Heart right ventricle (tissue), 16 donors: ENCODE measurements around the gene EXD3. TPM values are rescaled to one million over a fixed set of nuclear protein-coding genes. Genes with fewer than 3 reads are reported as not detected.

Experiments
- ATAC-seq, 8 donors: fragments of 200-7000 bp; cut with Tn5 transposase; one replicate each; pipeline ENCODE4 v1.9.1; 2020; ENCODE audit warnings: mild to moderate bottlenecking in 8 of 8, moderate library complexity in 8 of 8, moderate number of reproducible peaks in 1 of 8
- DNase-seq, 2 donors: peaks; one replicate each; pipeline ENCODE4 v3.0.0-alpha.2; 2020
- H3K27ac ChIP-seq, 10 donors: fragments of 200-600 bp; sonication (generic) in 2 of 10; one replicate each; pipeline versions ENCODE4 v1.5.0 to v1.8.0; 2020 to 2022; ENCODE audit warnings: mild to moderate bottlenecking in 3 of 10
- H3K27me3 ChIP-seq, 7 donors: fragments of 200-600 bp; one replicate each; pipeline ENCODE4 v1.8.0; 2021 to 2022; ENCODE audit warnings: mild to moderate bottlenecking in 2 of 7
- H3K36me3 ChIP-seq, 9 donors: fragments of 200-600 bp; sonication (generic) in 1 of 9; one replicate each; pipeline versions ENCODE4 v1.5.0 to v1.8.0; 2020 to 2022; ENCODE audit warnings: mild to moderate bottlenecking in 2 of 9
- H3K4me1 ChIP-seq, 9 donors: fragments of 200-600 bp; sonication (generic) in 1 of 9; one replicate each; pipeline versions ENCODE4 v1.5.0 to v1.8.0; 2020 to 2022; ENCODE audit warnings: mild to moderate bottlenecking in 4 of 9
- H3K4me3 ChIP-seq, 10 donors: fragments of 200-600 bp; sonication (generic) in 2 of 10; one replicate each; pipeline versions ENCODE4 v1.5.0 to v1.8.0; 2020 to 2022; ENCODE audit warnings: mild to moderate bottlenecking in 7 of 10, moderate library complexity in 2 of 10
- H3K9me3 ChIP-seq, 11 donors: fragments of 200-600 bp in 10 of 11; sonication (generic) in 2 of 11; one replicate each; pipeline versions ENCODE4 v1.5.0 to v1.8.0; 2013 to 2022; ENCODE audit warnings: mild to moderate bottlenecking in 2 of 11, control low read depth in 1 of 11, moderate library complexity in 1 of 11
- WGBS, 2 donors: extraction: QIAGEN DNeasy Blood & Tissue Kit; methylation state at CpG; one replicate each; pipeline ENCODE4 v1.1.7; 2013; ENCODE audit warnings: inconsistent platforms in 1 of 2; 5-methylcytosine and 5-hydroxymethylcytosine counted together
- intact Hi-C, 10 donors: fragments of 100-400 bp; cut with DNase I; formaldehyde crosslinking; loops; one replicate each; pipeline versions ENCODE4 v1.11.1 to v1.14.2; 2022
- polyA plus RNA-seq, 2 donors: library from polyadenylated mRNA; stranded (reverse); fragments of 200-250 nt; gene quantifications; one replicate each; pipeline ENCODE4 v1.2.3, GENCODE V29; 2013
- total RNA-seq, 10 donors: library from RNA; stranded (reverse); fragmentation: NEBNext Ultra II Directional in 3 of 10; extraction: Animal tissue kit (Norgen Biotek cat#: 25700) in 3 of 10; gene quantifications; one replicate each; pipeline versions ENCODE4 v1.2.1 to v1.2.4, GENCODE V29; 2021 to 2023
- TF ChIP-seq, protein P1 (sequence below), 9 donors: fragments of 200-600 bp; sonication (generic) in 2 of 9; IDR thresholded peaks; one replicate each; pipeline versions ENCODE4 v1.5.0 to v1.8.0; 2021 to 2022; ENCODE audit warnings: antibody characterized with exemption in 9 of 9, mild to moderate bottlenecking in 5 of 9, moderate library complexity in 1 of 9
- donor health status: Arrhythmogenic right ventricular cardiomyopathy.
- donor health status: ischemic (EF 13 %, LVEDD 7.1; RV severe dilation, severe dysfunction).
- donor health status: healthy with polysubstance abuse.
- donor health status: DM: no; HTN: yes; CAD: no.
- donor health status: DM: no; HTN: no; CAD: no.
- donor health status: ischemic (EF 25% LVEDD 6.9; RV normal size, moderate dysfunction).
- donor health status: ischemic (EF 25% LVEDD 5.7; RV mildly dilated, moderate dysfunction).
- donor health status: healthy.
- donor health status: DM: yes; HTN: yes; CAD: no.
- donor health status: Ischemic cardiomyopathy.
- donor health status: ischemic (EF 35%, LVEDD 5.7; RV mildly dilated, moderate dysfunction).
- donor health status: nonischemic (EF 11% LVEDD 7.7; RV severe dilation, severe dysfunction).
- donor health status: DM: yes; HTN: yes; CAD: no.
- donor health status: PGD.
- donor health status: ischemic (EF 29% LVEDD 5.4; RV normal size, mild dysfunction).
- donor health status: nonischemic (EF 23%, LVEDD 6.1; RV moderate dilation, normal function).

EXD3 gene
- total and polyA plus RNA-seq, 12 donors, result 5.8 to 33.0 (median 9.2) TPM

DNA sequence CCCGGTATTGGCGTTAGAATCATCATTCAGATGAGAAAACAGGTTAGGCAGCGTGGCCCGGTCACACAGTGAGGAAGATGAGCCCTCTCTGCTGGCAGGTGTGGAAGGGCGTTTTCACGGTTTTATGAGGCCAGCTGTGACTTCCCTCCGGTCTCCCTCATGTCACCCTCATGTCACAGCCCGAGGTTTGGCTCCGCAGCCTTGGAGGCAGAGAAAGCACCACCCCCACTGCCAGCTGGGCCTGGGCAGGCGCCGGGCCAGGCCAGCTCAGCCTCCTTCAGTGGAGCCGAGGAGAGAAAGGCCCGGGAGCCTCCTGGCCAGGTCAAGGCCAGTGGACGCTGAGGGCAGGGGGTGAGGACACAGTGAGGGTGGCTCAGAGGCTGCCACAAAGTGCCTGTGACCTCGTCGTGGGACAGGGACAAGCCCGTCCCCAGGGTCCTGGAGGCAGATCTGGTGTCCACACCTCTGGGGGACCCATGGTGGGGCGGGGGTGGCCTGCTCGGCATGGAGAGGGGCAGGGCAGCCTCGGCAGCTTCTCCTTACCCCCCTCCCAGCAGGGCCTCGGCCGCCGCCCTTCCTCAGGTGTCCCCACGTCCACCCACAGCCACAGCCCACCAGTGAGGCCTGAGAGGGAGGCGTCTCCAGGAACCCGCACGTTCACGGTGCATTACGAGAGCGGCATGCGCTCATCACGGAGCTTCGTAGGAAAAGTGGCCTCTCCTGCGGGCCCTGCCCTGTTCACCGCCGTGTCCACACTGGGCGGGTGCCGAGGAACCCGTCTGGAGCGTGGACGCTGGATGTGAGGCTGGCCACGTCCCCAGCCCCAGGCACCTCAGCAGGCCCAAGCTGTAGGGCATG, 32.2 kb downstream of the EXD3 start:
- intact Hi-C loops, result loop anchor here in 1 of 10 donors (10.0 kb wide), 1 partner anchor 46 kb away; no protein-coding TSS in a partner anchor
- TF ChIP-seq, protein P1, sequence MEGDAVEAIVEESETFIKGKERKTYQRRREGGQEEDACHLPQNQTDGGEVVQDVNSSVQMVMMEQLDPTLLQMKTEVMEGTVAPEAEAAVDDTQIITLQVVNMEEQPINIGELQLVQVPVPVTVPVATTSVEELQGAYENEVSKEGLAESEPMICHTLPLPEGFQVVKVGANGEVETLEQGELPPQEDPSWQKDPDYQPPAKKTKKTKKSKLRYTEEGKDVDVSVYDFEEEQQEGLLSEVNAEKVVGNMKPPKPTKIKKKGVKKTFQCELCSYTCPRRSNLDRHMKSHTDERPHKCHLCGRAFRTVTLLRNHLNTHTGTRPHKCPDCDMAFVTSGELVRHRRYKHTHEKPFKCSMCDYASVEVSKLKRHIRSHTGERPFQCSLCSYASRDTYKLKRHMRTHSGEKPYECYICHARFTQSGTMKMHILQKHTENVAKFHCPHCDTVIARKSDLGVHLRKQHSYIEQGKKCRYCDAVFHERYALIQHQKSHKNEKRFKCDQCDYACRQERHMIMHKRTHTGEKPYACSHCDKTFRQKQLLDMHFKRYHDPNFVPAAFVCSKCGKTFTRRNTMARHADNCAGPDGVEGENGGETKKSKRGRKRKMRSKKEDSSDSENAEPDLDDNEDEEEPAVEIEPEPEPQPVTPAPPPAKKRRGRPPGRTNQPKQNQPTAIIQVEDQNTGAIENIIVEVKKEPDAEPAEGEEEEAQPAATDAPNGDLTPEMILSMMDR (IDR thresholded peaks at IDR 0.05), result no peak
- H3K27me3 ChIP-seq, result no peaks in the 10 kb centered on the region
- ATAC-seq (peak in 6 of 8 donors; percentile 7 to 29 (median 14)), DNase-seq (no peak)
- H3K36me3 ChIP-seq, result peaks cover 0 to 15% (median 0%) of the 10 kb centered on the region in 9 donors
- H3K27ac ChIP-seq, result peak overlapping the region; percentile 58 to 92 (median 80)
- WGBS, 2 donors, result 73 to 74% methylated on average over 42 of the region's 42 CpGs
- H3K4me1 ChIP-seq, result peaks cover 0 to 45% (median 23%) of the 10 kb centered on the region in 9 donors
- no peaks in the 10 kb centered on the region for H3K9me3 ChIP-seq
- H3K4me3 ChIP-seq, result peak overlapping the region in 4 of 10 donors; percentile 7 to 23 (median 10)

DNA sequence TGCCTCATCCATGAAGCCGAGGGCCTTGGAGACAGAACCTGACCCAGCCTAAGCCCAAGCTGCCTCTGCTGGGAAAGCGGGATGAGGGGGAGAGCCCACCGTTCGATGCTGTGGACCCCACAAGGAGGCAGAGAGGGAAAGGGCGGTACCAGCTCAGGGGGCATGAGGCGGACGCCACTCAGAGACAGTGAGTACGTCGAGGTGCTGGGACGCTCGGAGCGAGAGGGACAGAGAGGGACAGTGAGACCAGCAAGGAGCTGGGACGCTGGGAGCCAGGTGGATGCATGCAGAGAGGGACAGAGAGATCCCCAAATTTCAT, 33.6 kb downstream of the EXD3 start:
- WGBS, 2 donors, result 95 to 96% methylated on average over 13 of the region's 13 CpGs
- H3K27me3 ChIP-seq, result no peaks in the 10 kb centered on the region
- peaks cover 0 to 8% (median 0%) of the 10 kb centered on the region in 9 donors for H3K36me3 ChIP-seq
- no peaks in the 10 kb centered on the region for H3K9me3 ChIP-seq
- peak overlapping the region in 1 of 10 donors; percentile 93 for H3K27ac ChIP-seq
- DNase-seq (no peak), ATAC-seq (no peak)
- H3K4me3 ChIP-seq, result no peak overlapping the region
- TF ChIP-seq, protein P1 (IDR thresholded peaks at IDR 0.05), result no peak
- peaks cover 0 to 45% (median 23%) of the 10 kb centered on the region in 9 donors for H3K4me1 ChIP-seq
- intact Hi-C loops, result loop anchor here in 1 of 10 donors (5.0 kb wide), 1 partner anchor 92 kb away; no protein-coding TSS in a partner anchor

DNA sequence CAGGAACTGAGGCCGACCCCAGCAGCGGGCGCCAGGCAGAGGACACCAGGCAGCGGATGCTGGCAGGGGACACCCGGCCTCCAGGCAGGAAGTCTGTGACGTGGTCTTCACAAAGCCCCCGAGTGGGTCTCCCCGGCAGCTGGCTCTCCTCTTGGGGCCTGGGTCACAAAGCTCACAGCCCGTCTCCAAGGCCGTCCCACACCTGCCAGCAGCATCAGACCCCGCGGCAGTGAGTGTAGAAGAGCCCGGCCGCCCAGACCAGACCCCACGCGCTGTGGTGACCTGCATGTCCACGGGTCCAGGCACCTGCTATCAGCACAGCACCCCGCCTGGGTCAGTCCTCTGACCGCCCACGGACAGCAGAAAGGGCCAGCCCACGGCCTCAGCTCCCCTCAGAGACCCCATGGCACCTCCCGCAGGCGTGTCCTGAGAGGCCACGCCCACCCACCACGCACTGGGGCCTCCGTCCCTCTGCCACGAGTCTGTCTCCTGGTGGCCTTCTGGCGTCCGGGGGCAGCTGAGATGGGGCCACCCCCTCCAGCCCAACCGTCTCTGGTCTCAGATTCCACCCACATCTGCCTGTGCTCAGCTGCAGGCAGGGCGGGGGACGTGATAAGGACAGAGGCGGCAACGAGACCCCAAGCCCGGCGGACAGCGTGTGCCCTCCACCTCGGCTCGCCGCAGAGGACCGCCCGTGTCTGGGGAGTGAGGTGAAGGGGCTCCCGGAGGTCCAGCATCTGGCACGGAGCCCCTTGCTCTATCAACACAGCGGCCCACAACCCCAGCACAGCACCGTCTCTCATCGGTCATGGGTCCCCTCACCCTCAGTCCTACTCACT, 34.2 kb downstream of the EXD3 start:
- Histone ChIP-seq H3K36me3 (peaks cover 0 to 7% (median 0%) of the 10 kb centered on the region in 9 donors), H3K9me3 (no peaks in the 10 kb centered on the region), H3K4me3 (no peak overlapping the region), H3K4me1 (peaks cover 0 to 45% (median 23%) of the 10 kb centered on the region in 9 donors), H3K27ac (peak overlapping the region in 8 of 10 donors; percentile 40 to 95 (median 84)), H3K27me3 (no peaks in the 10 kb centered on the region)
- ATAC-seq (no peak), DNase-seq (no peak)
- TF ChIP-seq, protein P1 (IDR thresholded peaks at IDR 0.05), result no peak
- WGBS, 2 donors, result 84 to 85% methylated on average over 47 of the region's 47 CpGs
- intact Hi-C loops, result loop anchor here in 1 of 10 donors (5.0 kb wide), 1 partner anchor 92 kb away; no protein-coding TSS in a partner anchor
